Bronchial epithelial cell (primary cell): ENCODE results near the gene HES4. TPM values are rescaled to one million over a fixed set of nuclear protein-coding genes. Genes with fewer than 3 reads are reported as not detected.

Experiments used
- DNase-seq: peaks from one replicate; pipeline ENCODE4 v3.0.0-alpha.2; 2010; ENCODE audit warnings: low read depth
- FAIRE-seq: peaks from 2 replicates; lab custom pipeline; 2011; peaks lifted over from hg19 to GRCh38; lab: Jason Lieb, UNC
- H3K27me3 ChIP-seq: 2 replicates; pipeline ENCODE4 v1.5.1; 2011; ENCODE audit warnings: low read length; ENCODE audit not compliant: control insufficient read depth, insufficient read depth
- H3K36me3 ChIP-seq: 2 replicates; pipeline ENCODE4 v1.5.1; 2011; ENCODE audit warnings: low read length; ENCODE audit not compliant: control insufficient read depth, insufficient read depth
- H3K4me3 ChIP-seq: 2 replicates; pipeline ENCODE4 v1.5.1; 2011; ENCODE audit warnings: mild to moderate bottlenecking, low read depth, low read length, control low read depth
- CTCF ChIP-seq: IDR thresholded peaks from 2 replicates; pipeline ENCODE4 v1.5.1; 2011; ENCODE audit warnings: mild to moderate bottlenecking, moderate library complexity, low read length, control low read depth, inconsistent platforms; ENCODE audit not compliant: insufficient read depth, severe bottlenecking
- total RNA-seq: library from RNA; depleted of rRNA; stranded (reverse); fragments of >200 nt; gene quantifications from 2 replicates; pipeline ENCODE4 v1.2.1, GENCODE V29; 2014

Gene HES4
- 42.6 and 83.5 TPM in 2 replicates for total RNA-seq

- no peaks in the 10 kb centered on the region for H3K36me3 ChIP-seq
- DNase-seq (peak; percentile 71), FAIRE-seq (no peak)
- peak within 1 kb of the TSS; percentile 72 for H3K4me3 ChIP-seq
- peaks cover 2% of the 10 kb centered on the region for H3K27me3 ChIP-seq
- no peak for TF ChIP-seq CTCF
Measured at GRCh38 chr1:999725-1000356, at the start of gene HES4. TSS of gene HES4 (minus strand) at chr1:1000097. CDS start at chr1:999973, 124 bp downstream.

- no peak for TF ChIP-seq CTCF
- FAIRE-seq (no peak), DNase-seq (no peak)
- peaks cover 60% of the 10 kb centered on the region for H3K36me3 ChIP-seq
- no peaks in the 10 kb centered on the region for H3K27me3 ChIP-seq
- no peak overlapping the region for H3K4me3 ChIP-seq
Measured at GRCh38 chr1:1048765-1049164, 48.9 kb upstream of the HES4 start.

- DNase-seq (no peak), FAIRE-seq (no peak)
- Histone ChIP-seq H3K27me3 (no peaks in the 10 kb centered on the region), H3K4me3 (no peak overlapping the region), H3K36me3 (peaks cover 63% of the 10 kb centered on the region)
- no peak for TF ChIP-seq CTCF
Measured at GRCh38 chr1:1047963-1048362, 48.1 kb upstream of the HES4 start.

GRCh38 chr1:1047407-1047806 is 47.5 kb upstream of the HES4 start:
- peaks cover 64% of the 10 kb centered on the region for H3K36me3 ChIP-seq
- TF ChIP-seq CTCF, result no peak
- DNase-seq, result no peak
- no peaks in the 10 kb centered on the region for H3K27me3 ChIP-seq
- no peak overlapping the region for H3K4me3 ChIP-seq
- no peak for FAIRE-seq

- no peak for FAIRE-seq
- Histone ChIP-seq H3K4me3 (no peak overlapping the region), H3K27me3 (no peaks in the 10 kb centered on the region), H3K36me3 (peaks cover 67% of the 10 kb centered on the region)
- no peak for TF ChIP-seq CTCF
- no peak for DNase-seq
Measured at GRCh38 chr1:1046767-1047166, 46.9 kb upstream of the HES4 start.

GRCh38 chr1:1046243-1046642 is 46.3 kb upstream of the HES4 start:
- no peak for TF ChIP-seq CTCF
- Histone ChIP-seq H3K4me3 (no peak overlapping the region), H3K36me3 (peaks cover 66% of the 10 kb centered on the region), H3K27me3 (no peaks in the 10 kb centered on the region)
- FAIRE-seq (no peak), DNase-seq (no peak)
